GM21515 (cell line): ENCODE measurements around the gene EYA4.

Experiments used
- ATAC-seq: cut with Tn5 transposase; IDR thresholded peaks from one replicate; pipeline ENCODE4 v1.9.1; 2021; ENCODE audit not compliant: unreplicated experiment

The EYA4 gene

GRCh38 chr6:133288662-133289061, 47.5 kb downstream of the EYA4 start:
- ATAC-seq = no peak

GRCh38 chr6:133289733-133290306, 48.7 kb downstream of the EYA4 start:
- ATAC-seq = no peak

DNA sequence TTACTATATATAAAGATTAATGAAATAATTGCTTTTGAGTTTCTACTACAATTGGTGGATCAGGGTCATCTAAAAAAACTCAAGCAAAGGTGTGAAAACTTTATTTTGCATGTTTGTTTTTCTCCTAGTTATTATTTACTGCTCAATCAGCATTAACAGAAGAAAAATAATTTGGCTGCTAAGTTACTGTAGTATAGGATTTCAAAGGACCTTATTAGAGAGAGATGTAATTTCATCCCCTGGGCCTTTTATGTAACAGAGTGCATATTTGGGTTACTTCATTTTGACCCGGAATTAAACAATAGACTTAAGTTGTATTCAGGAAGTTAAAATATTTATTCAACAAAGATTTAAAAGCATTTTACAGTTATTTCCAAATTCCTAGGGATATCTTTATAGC, 49.8 kb downstream of the EYA4 start:
- no peak for ATAC-seq

DNA sequence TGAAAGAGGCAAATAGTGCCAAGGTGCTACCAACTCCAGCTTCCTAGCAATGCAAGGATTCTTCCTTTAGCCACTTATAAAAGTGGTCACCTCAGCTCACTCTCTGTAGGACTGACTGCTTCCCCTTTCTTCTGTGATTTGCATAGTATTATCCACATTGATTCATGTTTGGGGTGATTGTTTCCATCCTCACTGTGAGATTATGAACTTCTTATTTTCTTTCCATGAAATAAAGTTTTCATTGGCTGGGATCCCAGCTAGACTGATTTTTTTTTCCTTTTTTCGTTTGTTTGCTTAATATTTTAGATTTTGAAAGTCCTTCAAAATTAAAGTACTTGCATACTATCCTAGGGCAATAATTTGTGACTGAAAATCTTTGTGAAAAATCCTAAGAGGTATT, 50.5 kb downstream of the EYA4 start:
- ATAC-seq = no peak

DNA sequence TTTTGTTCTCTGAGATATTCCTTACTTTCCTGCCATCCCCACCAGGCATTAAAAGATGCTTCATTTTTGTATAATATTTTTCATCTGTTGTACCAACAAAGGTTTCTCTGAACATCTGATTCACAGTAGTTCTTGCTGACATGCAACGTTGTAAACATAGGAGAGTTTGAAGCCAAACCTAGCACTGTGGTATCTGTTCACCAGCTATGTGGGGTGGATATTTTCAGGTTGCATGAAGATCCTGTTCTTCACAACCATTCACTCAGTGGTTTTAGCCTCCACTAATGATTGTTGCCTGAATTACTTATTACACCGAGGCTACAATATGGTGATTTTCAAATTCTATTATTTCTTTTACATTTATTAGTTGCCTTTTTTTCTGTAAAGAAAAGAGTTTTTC, 56.5 kb downstream of the EYA4 start:
- ATAC-seq = no peak

DNA sequence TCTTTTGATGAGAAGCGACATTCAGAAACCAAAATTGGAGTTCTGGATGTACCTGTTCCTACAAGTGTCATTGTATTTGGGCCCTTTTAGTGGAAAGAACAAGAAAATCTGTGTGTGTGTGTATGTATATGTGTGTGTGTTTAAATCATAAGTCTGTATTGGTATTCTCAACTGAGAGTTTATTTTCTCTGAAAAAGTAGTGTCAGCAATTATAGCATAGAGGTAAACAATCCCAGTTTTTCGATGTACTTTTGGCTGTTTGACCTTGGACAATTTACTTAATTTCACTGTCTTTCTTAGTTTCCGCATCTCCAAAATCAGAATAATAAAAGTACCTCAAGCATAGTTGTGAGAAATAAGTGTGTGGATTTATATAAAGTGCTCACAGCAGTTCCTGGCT, 57.2 kb downstream of the EYA4 start:
- ATAC-seq = no peak

- no peak for ATAC-seq
These were observed 57.6 kb downstream of the EYA4 start for GRCh38 chr6:133298801-133299200.

DNA sequence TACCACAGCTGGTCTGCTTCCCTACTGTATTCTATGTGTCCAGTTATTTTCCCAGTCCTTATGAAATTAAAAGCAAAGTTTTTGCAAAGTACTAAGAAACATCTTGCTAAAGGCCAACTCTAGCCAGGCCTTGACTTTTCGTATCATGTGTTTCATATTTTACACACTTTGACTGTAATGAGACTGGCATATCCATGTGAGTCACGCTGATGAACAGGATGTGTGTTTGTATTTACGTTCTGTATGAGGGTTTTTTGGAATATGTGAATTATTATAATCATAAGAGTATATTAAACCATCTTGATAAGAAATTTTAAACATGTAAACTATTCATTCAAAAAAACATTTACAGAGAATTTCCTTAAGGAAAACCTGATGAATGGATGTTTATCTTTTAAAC, 59.7 kb downstream of the EYA4 start:
- no peak for ATAC-seq

- no peak for ATAC-seq
These were observed 60.7 kb downstream of the EYA4 start for GRCh38 chr6:133301835-133302234.

GRCh38 chr6:133306931-133307330, 65.8 kb downstream of the EYA4 start:
- no peak for ATAC-seq

- ATAC-seq = no peak
These were observed 68.4 kb downstream of the EYA4 start for GRCh38 chr6:133309579-133309978.

DNA sequence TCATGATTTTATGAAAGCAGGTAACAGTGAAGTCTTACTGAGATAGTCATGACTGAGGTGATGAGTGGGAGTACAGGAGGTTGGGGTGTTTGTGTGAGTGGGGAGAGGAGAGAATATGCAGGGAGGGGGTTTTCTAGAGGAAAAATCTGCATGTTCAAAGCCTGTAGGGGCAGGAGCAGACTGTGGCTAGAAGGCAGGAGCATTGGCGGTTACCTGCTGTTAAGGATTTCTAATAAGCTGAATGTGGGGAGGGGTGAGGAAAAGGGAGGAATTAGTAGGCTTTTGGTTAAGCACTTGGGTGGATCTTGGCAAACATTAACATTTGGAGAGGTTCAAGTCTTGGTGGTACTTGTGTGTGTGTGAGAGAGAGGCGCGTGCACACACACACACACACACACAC, 70.8 kb downstream of the EYA4 start:
- no peak for ATAC-seq

GRCh38 chr6:133313068-133313467, 71.9 kb downstream of the EYA4 start:
- ATAC-seq = no peak

DNA sequence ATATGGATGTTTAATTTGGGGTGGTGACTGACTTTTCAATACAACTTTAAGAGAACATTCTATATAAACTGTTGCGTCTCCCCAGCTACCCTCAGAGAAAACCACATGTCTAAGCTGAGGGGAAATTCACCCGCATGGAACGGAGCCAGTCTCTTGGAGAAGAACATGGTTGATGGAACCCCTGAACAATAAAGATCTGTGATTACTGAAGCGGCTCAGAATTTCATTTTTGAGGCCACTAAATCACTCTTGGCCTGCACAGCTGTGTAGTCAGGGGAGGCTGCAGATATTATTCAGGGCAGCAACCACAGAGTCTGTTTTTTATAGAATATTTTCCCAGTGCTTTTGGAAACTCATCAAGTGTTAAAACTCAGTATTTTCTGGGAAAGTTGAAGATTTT, 73.8 kb downstream of the EYA4 start:
- no peak for ATAC-seq

DNA sequence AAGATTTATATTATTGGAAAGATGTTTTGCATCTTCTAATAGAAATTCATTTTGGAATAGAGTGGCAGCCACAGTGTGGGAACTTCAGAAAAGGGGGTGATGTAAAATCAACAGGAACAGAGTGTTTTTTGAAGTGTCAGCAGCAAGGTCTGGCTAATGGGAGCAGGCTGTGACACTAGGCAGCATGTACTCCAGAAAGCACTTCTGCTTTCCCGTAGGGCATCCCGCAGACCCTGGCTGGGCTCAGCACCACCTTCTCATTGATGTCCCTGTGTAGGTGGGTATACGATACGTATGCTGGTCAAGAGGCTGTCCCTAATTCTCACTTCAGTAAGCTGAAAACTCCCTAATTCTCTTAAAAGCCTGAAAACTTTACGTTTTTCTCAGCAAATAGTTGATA, 74.7 kb downstream of the EYA4 start:
- ATAC-seq = no peak

- ATAC-seq = no peak
These were observed 76.5 kb downstream of the EYA4 start for GRCh38 chr6:133317704-133318103.

GRCh38 chr6:133326584-133326983, 85.4 kb downstream of the EYA4 start:
- ATAC-seq = no peak

DNA sequence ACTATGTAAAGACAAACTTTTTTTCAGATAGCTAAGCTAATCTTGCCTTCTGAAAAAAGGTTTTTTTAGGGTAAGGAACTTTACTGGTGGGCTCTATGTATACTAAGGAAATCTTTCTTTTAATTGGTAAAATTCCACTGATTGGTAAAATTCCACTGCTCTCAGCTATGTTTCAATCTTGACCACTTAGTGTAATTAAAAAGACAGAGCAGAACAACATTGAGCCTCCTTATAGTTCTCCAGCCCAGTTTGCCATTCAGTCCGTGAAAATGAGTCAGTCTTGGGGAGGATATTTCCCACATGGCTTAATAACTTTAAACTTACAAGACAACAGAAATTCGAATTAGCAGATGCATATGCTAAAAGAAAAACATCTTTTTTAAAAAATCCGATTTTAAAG, 92.7 kb downstream of the EYA4 start:
- no peak for ATAC-seq

DNA sequence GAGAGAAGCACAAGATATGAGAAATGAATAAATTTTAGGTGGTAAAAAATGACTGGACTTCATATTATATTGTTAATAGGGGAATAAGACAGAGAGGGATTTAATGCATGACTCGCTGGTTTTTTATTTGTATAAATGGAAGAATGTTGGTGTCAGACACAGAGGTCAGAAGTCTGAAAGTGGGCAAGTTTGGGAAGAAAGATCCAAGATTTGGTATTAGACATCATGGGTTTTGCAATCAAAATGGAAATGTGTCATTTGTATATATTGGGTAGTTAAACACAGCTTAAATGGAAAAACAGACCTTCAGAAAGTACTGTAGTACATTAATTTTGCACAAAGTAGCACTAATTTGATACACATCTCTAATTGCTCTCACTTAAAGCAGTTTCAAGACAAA, 96.2 kb downstream of the EYA4 start:
- no peak for ATAC-seq

- ATAC-seq = no peak
These were observed 98.6 kb downstream of the EYA4 start for GRCh38 chr6:133339543-133340384.

DNA sequence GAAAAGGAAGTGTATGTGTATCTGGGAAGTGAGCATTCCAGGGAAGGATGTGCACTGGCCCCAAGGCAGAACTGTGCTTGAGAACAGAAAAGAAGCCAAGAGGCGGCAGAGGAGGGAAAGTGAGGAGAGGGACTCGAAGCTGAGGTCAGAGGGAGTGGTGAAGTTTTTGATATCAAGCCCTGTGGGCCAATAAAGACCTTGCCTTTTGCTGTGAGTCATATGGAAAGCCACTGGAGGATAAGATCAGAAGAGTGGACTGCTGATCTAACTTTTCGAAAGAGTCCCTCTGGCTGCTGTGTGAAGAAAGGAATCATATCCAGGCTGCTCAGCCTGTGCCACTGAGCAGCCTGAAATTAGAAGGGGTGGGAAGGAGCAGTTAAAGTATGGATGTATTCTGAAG, 99.4 kb downstream of the EYA4 start:
- no peak for ATAC-seq

- ATAC-seq = no peak
These were observed 100.5 kb downstream of the EYA4 start for GRCh38 chr6:133341607-133342158.

GRCh38 chr6:133343220-133343619, 102.1 kb downstream of the EYA4 start:
- ATAC-seq = no peak
